ENCODE measurements around the gene TMED7.

The TMED7 gene

DNA sequence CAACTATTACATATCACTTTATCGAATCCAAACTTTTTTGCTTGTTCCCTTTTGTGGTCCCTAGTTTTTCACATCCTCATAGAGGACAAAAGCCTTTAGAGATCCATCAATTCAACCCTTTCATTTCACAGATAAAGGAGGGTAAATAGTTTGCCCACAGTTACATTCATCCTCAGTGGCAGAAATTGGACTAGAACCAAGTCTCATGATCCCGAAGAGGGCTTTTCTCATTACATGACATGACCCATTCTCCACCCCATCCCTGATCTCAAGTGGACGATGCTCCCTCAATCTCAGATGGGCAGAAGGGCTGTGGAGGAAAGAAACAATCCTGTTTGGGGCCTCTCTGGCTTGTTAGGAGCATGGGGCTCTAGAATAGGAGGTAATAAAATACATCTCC is 46.6 kb downstream of the TMED7 start:
- TF ChIP-seq, protein P1, sequence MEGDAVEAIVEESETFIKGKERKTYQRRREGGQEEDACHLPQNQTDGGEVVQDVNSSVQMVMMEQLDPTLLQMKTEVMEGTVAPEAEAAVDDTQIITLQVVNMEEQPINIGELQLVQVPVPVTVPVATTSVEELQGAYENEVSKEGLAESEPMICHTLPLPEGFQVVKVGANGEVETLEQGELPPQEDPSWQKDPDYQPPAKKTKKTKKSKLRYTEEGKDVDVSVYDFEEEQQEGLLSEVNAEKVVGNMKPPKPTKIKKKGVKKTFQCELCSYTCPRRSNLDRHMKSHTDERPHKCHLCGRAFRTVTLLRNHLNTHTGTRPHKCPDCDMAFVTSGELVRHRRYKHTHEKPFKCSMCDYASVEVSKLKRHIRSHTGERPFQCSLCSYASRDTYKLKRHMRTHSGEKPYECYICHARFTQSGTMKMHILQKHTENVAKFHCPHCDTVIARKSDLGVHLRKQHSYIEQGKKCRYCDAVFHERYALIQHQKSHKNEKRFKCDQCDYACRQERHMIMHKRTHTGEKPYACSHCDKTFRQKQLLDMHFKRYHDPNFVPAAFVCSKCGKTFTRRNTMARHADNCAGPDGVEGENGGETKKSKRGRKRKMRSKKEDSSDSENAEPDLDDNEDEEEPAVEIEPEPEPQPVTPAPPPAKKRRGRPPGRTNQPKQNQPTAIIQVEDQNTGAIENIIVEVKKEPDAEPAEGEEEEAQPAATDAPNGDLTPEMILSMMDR (conservative IDR thresholded peaks at IDR 0.05; ENCODE audit: control insufficient read depth, insufficient read depth, low read depth, low read length), result no peak
- no peak overlapping the region for H3K4me3 ChIP-seq (ENCODE audit: control insufficient read depth, low read depth, low read length)
- DNase-seq (ENCODE audit: low read depth), result no peak

DNA sequence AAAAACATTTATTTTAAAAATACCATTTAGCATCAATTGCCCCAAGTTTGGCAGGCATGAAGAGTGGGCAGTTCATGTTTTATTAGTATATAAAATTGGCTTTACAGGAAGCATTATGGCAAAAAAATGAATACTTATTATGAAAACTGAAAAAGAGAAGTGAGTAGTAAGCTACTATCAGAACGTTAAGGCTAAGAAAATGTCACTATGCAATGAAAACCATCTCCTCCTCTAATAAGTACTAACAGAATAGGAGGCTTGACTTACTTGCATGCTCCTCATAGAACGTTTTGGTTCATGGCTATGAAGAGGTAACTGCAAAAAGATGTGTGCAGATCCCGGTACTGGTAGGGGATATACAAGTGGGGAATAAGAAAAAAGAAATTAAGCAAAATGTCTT is 47.2 kb downstream of the TMED7 start:
- no peak overlapping the region for H3K4me3 ChIP-seq (ENCODE audit: control insufficient read depth, low read depth, low read length)
- no peak for DNase-seq (ENCODE audit: low read depth)
- TF ChIP-seq, protein P1 (conservative IDR thresholded peaks at IDR 0.05; ENCODE audit: control insufficient read depth, insufficient read depth, low read depth, low read length), result no peak

DNA sequence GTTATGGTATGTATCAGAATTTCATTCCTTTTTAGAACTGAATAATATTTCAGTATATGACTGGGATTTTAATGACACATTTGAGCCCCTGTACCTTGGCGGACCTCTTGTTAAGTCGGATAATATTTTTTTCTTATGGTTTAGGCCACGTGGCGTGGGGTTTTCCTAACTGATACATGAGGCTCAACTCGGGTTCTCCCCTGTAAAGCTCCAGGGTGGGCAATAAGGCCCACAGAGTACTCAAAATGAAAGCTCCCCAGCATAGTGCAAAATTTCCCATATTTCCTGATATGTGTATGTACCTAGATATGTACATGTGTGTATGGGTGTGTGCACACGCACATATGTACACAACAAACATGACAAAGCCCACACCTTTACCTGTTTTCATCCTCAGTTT is 48.1 kb downstream of the TMED7 start:
- DNase-seq (ENCODE audit: low read depth), result no peak
- TF ChIP-seq, protein P1 (conservative IDR thresholded peaks at IDR 0.05; ENCODE audit: control insufficient read depth, insufficient read depth, low read depth, low read length), result no peak
- no peak overlapping the region for H3K4me3 ChIP-seq (ENCODE audit: control insufficient read depth, low read depth, low read length)

DNA sequence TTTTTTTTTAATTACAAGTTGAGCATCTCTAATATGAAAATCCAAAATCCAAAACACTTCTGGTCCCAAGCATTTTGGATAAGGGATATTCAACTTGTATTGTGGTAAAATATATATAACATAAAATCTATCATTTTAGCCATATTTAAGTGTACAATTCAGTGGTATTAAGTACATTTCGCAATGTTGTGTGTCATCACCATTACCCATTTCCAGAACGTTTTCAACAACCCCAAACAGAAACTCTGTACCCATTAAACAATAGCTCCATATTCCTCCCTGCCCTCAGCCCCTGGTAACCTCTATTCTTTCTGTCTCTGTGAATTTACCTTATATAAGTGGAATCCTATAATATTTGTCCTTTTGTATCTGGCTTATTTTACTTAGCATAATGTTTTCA is 48.5 kb downstream of the TMED7 start:
- TF ChIP-seq, protein P1 (conservative IDR thresholded peaks at IDR 0.05; ENCODE audit: control insufficient read depth, insufficient read depth, low read depth, low read length), result no peak
- DNase-seq (ENCODE audit: low read depth), result peak; percentile 77
- H3K4me3 ChIP-seq (ENCODE audit: control insufficient read depth, low read depth, low read length), result no peak overlapping the region

DNA sequence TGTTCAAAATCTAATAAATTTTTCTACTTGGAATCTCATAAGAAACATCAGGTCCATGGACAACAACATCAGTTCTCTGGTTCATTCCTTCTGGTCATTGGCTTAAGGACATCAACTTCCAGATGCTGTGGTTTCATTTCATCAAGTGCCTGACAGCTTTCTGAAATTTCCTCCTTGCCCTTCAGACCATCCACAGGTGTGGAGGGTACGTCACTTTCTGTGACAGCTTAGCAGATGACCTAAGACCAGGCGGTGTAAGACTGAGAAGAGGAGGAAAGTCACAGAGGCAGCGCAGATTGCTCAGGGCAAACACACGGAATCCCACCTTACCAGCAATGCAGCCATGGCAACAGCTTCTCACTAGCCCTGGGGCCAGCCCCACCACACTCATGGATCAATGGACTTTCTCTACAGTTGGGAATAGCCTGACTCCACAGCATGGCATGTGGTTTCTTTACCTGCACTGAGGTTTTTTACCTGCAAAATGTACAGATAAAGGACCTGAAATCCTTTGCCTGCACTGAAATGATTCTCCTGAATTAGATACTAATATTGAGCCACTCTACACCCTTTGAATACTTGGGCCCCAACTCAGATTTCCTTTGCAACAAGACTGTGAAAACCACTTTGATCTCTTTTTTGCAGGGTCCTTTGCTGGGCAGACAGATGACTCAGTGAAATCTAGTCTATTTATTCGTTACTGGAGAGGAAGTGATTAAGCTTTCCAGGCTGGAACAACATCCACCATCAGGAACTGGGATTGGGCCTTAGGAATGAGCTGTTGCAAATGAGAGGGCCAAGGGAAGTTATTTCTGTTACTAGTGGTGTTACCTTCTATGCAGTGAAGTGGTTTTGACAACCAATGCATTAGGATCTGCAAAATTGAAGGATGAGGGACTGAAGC is 50.4 kb downstream of the TMED7 start:
- DNase-seq (ENCODE audit: low read depth), result peak; percentile 72
- TF ChIP-seq, protein P1 (conservative IDR thresholded peaks at IDR 0.05; ENCODE audit: control insufficient read depth, insufficient read depth, low read depth, low read length), result no peak
- H3K4me3 ChIP-seq (ENCODE audit: control insufficient read depth, low read depth, low read length), result no peak overlapping the region

DNA sequence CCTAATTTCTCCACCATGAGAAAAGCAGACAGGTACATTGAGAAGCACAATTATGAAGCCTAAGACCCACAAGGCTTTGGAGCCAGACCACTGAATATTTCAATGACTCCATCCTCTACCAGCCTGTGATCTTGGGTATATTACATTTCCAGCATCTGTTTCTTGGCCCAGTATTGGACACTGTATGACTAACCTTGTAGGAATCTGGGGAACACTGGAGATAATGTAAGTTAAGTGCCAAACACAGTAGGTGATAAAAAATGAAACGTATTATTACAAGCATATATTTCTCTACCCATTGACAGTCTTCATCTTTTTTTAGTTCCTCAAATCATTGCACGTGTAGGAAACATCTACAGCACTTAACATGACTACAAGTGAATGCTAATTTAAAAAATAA is 52.7 kb downstream of the TMED7 start:
- H3K4me3 ChIP-seq (ENCODE audit: control insufficient read depth, low read depth, low read length), result no peak overlapping the region
- DNase-seq (ENCODE audit: low read depth), result peak; percentile 60
- TF ChIP-seq, protein P1 (conservative IDR thresholded peaks at IDR 0.05; ENCODE audit: control insufficient read depth, insufficient read depth, low read depth, low read length), result no peak
